Neural progenitor cell (in vitro differentiated cells): ENCODE results near the gene SIL1. TPM values are rescaled to one million over a fixed set of nuclear protein-coding genes. Genes with fewer than 3 reads are reported as not detected.

Experiments
- DNase-seq: peaks from one replicate; pipeline ENCODE4 v3.0.0-alpha.2; 2016; ENCODE audit warnings: low spot score
- H2AFZ ChIP-seq: fragments of 200-600 bp; sonication (generic); replicated peaks from 2 replicates; pipeline ENCODE4 v1.6.1; 2016; ENCODE audit warnings: antibody characterized with exemption
- H3F3A ChIP-seq: fragments of 200-600 bp; sonication (generic); 2 replicates; pipeline ENCODE4 v1.6.1; 2016; ENCODE audit warnings: antibody characterized with exemption, low read depth
- H3K27ac ChIP-seq: fragments of 200-600 bp; sonication (generic); 2 replicates; pipeline ENCODE4 v1.5.1; 2016; ENCODE audit warnings: mild to moderate bottlenecking
- H3K27me3 ChIP-seq: fragments of 200-600 bp; sonication (generic); 2 replicates; pipeline ENCODE4 v1.6.1; 2016; ENCODE audit warnings: mild to moderate bottlenecking, moderate library complexity
- H3K36me3 ChIP-seq: fragments of 200-600 bp; sonication (generic); 2 replicates; pipeline ENCODE4 v1.5.1; 2016
- H3K4me1 ChIP-seq: fragments of 200-600 bp; sonication (generic); 2 replicates; pipeline ENCODE4 v1.6.1; 2016; ENCODE audit warnings: mixed run types
- H3K4me2 ChIP-seq: fragments of 200-600 bp; sonication (generic); 2 replicates; pipeline ENCODE4 v1.6.1; 2016
- H3K4me3 ChIP-seq: fragments of 200-600 bp; sonication (generic); 2 replicates; pipeline ENCODE4 v1.5.1; 2016
- H3K79me2 ChIP-seq: fragments of 200-600 bp; sonication (generic); 2 replicates; pipeline ENCODE4 v1.6.1; 2016; ENCODE audit warnings: low read depth
- H3K9ac ChIP-seq: fragments of 200-600 bp; sonication (generic); 2 replicates; pipeline ENCODE4 v1.6.1; 2016
- H3K9me3 ChIP-seq: fragments of 200-600 bp; sonication (generic); 2 replicates; pipeline ENCODE4 v1.5.1; 2016; ENCODE audit warnings: low read depth
- H4K20me1 ChIP-seq: fragments of 200-600 bp; sonication (generic); 2 replicates; pipeline ENCODE4 v1.6.1; 2016; ENCODE audit warnings: low read depth
- H3K27ac Mint-ChIP-seq: 3 replicates; pipeline ENCODE4 v1.8.0; 2021; ENCODE audit warnings: mixed read lengths
- H3K27me3 Mint-ChIP-seq: 2 replicates; pipeline ENCODE4 v1.8.0; 2022; ENCODE audit warnings: low read depth, mild to moderate bottlenecking, inconsistent platforms, moderate library complexity, mixed read lengths; ENCODE audit not compliant: insufficient read depth
- H3K36me3 Mint-ChIP-seq: 3 replicates; pipeline ENCODE4 v1.8.0; 2021; ENCODE audit warnings: mixed read lengths
- H3K4me1 Mint-ChIP-seq: 3 replicates; pipeline ENCODE4 v1.8.0; 2021; ENCODE audit warnings: mixed read lengths
- H3K4me3 Mint-ChIP-seq: 3 replicates; pipeline ENCODE4 v1.8.0; 2021; ENCODE audit warnings: mild to moderate bottlenecking, moderate library complexity, mixed read lengths
- H3K9me3 Mint-ChIP-seq: 3 replicates; pipeline ENCODE4 v1.8.0; 2020; ENCODE audit warnings: mixed read lengths
- CTCF ChIP-seq: fragments of 200-600 bp; sonication (generic); IDR thresholded peaks from 2 replicates; pipeline ENCODE4 v1.5.1; 2017; ENCODE audit warnings: antibody characterized with exemption, mild to moderate bottlenecking
- EZH2 ChIP-seq: fragments of 200-600 bp; sonication (generic); IDR thresholded peaks from 2 replicates; pipeline ENCODE4 v1.6.1; 2017; ENCODE audit warnings: antibody characterized with exemption, mild to moderate bottlenecking, moderate library complexity
- EZH2phosphoT487 ChIP-seq: fragments of 200-600 bp; sonication (generic); IDR thresholded peaks from 2 replicates; pipeline ENCODE4 v1.6.1; 2017; ENCODE audit warnings: antibody characterized with exemption
- total RNA-seq: library from RNA; depleted of rRNA; stranded (reverse); fragments of >200 nt; gene quantifications from 2 replicates; pipeline ENCODE4 v1.2.3, GENCODE V29; 2015; ENCODE audit warnings: low replicate concordance

The SIL1 gene
- total RNA-seq, 1 donor from 2014 or later, result 5.5 TPM

GRCh38 chr5:138963763-138964371 is 234.3 kb downstream of the SIL1 start:
- Histone ChIP-seq H3K9ac (no peak overlapping the region), H3K79me2 (no peaks in the 10 kb centered on the region), H3K4me3 (peak overlapping the region; percentile 31), H3K9me3 (no peaks in the 10 kb centered on the region), H4K20me1 (peaks cover 34% of the 10 kb centered on the region), H3K4me1 (peaks cover 62% of the 10 kb centered on the region), H2AFZ (no peak overlapping the region), H3K27ac (peak overlapping the region; percentile 68), H3K36me3 (no peaks in the 10 kb centered on the region), H3F3A (peaks cover 51% of the 10 kb centered on the region), H3K27me3 (peaks cover 4% of the 10 kb centered on the region), H3K4me2 (peak overlapping the region; percentile 77)
- Mint-ChIP-seq H3K4me3 (peak overlapping the region; percentile 51), H3K9me3 (no peaks in the 10 kb centered on the region), H3K4me1 (peaks cover 73% of the 10 kb centered on the region), H3K27me3 (peaks cover 9% of the 10 kb centered on the region), H3K27ac (peak overlapping the region; percentile 97), H3K36me3 (no peaks in the 10 kb centered on the region)
- no peak for TF ChIP-seq EZH2
- TF ChIP-seq EZH2phosphoT487, result no peak
- TF ChIP-seq CTCF, result no peak
- DNase-seq, result peak; percentile 75

- peak overlapping the region; percentile 90 for H3K27ac ChIP-seq
- Mint-ChIP-seq H3K4me1 (peaks cover 63% of the 10 kb centered on the region), H3K27ac (peak overlapping the region; percentile 97), H3K27me3 (peaks cover 9% of the 10 kb centered on the region), H3K4me3 (peak overlapping the region; percentile 31), H3K9me3 (no peaks in the 10 kb centered on the region), H3K36me3 (no peaks in the 10 kb centered on the region)
- no peaks in the 10 kb centered on the region for H3K79me2 ChIP-seq
- H2AFZ ChIP-seq, result no peak overlapping the region
- no peaks in the 10 kb centered on the region for H3K9me3 ChIP-seq
- H3K4me2 ChIP-seq, result peak overlapping the region; percentile 77
- DNase-seq, result peak; percentile 92
- no peaks in the 10 kb centered on the region for H3K36me3 ChIP-seq
- H3K4me1 ChIP-seq, result peaks cover 53% of the 10 kb centered on the region
- TF ChIP-seq EZH2phosphoT487 (peak; percentile 96), EZH2 (no peak)
- peaks cover 34% of the 10 kb centered on the region for H4K20me1 ChIP-seq
- peaks cover 51% of the 10 kb centered on the region for H3F3A ChIP-seq
- H3K4me3 ChIP-seq, result peak overlapping the region; percentile 31
- peaks cover 4% of the 10 kb centered on the region for H3K27me3 ChIP-seq
- no peak overlapping the region for H3K9ac ChIP-seq
These were observed 235.4 kb downstream of the SIL1 start for GRCh38 chr5:138962614-138963370.

GRCh38 chr5:138961729-138962128 is 236.4 kb downstream of the SIL1 start:
- peak overlapping the region; percentile 67 for H3K4me2 ChIP-seq
- H4K20me1 ChIP-seq, result peaks cover 34% of the 10 kb centered on the region
- TF ChIP-seq EZH2phosphoT487, result no peak
- TF ChIP-seq CTCF, result no peak
- no peak for TF ChIP-seq EZH2
- no peaks in the 10 kb centered on the region for H3K9me3 ChIP-seq
- peaks cover 12% of the 10 kb centered on the region for H3K27me3 Mint-ChIP-seq
- DNase-seq, result no peak
- H3K4me1 Mint-ChIP-seq, result peaks cover 57% of the 10 kb centered on the region
- no peaks in the 10 kb centered on the region for H3K36me3 Mint-ChIP-seq
- peaks cover 4% of the 10 kb centered on the region for H3K27me3 ChIP-seq
- H2AFZ ChIP-seq, result no peak overlapping the region
- H3K27ac ChIP-seq, result no peak overlapping the region
- H3K4me1 ChIP-seq, result peaks cover 50% of the 10 kb centered on the region
- no peaks in the 10 kb centered on the region for H3K9me3 Mint-ChIP-seq
- H3K36me3 ChIP-seq, result no peaks in the 10 kb centered on the region
- no peaks in the 10 kb centered on the region for H3K79me2 ChIP-seq
- H3K4me3 ChIP-seq, result no peak overlapping the region
- no peak overlapping the region for H3K9ac ChIP-seq
- H3K4me3 Mint-ChIP-seq, result no peak overlapping the region
- H3F3A ChIP-seq, result peaks cover 51% of the 10 kb centered on the region
- H3K27ac Mint-ChIP-seq, result peak overlapping the region; percentile 7
